ENCODE measurements around the gene BORCS5.

DNA sequence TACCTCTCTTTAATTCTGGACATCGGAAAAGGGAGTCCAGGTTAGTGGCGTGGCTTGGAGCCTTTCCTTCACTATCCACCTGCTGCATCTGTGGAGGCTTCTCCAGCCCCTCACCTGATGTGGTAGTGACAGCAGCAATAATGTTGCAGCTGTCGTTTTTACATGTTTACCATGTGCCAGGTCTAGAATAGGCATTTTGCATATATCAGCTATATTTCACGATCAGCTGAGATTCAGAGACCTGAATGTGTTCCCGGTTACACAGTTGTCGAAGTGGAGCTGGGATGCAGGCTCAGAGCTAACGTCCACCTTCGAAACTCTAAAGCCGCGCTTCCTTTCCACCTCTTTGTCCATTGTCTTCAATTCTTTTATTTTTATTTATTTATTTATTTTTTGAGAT, 91.0 kb downstream of the BORCS5 start:
- TF ChIP-seq CTCF (conservative IDR thresholded peaks at IDR 0.05; ENCODE audit: low read length) = no peak
- no peak for TF ChIP-seq EZH2phosphoT487 (IDR thresholded peaks at IDR 0.05; ENCODE audit: borderline replicate concordance)

Data from Loucy (cell line).